ENCODE data around the gene ABTB2.

The ABTB2 gene

GRCh38 chr11:34260072-34260575 is 97.7 kb downstream of the ABTB2 start:
- H3K4me2 ChIP-seq (ENCODE audit: insufficient read depth, low read length) = no peak overlapping the region
- no peak overlapping the region for H3K9ac ChIP-seq (ENCODE audit: low read depth, low read length)
- no peaks in the 10 kb centered on the region for H3K4me1 ChIP-seq (ENCODE audit: insufficient read depth, low read length)

DNA sequence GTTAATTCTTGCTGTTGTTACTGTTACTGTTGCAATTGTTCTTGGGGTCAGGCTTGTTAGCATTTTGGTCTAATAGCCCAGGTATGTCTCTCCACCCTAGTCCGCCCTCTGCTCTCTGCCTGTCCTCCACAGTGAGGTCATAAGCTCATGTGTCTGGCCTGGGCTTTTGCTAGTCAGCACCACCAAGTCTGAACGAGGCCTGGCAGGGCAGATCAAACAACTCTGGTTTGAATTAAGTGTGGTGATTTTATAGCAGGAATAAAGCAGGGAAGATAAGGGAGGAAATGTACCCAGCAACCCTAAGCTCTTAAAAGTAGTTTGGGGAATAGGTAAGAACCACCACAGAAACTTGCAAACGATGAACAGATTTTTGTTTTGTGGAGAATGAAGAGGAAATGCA is 98.7 kb downstream of the ABTB2 start:
- Histone ChIP-seq H3K9ac (ENCODE audit: low read depth, low read length) (no peak overlapping the region), H3K4me2 (ENCODE audit: insufficient read depth, low read length) (no peak overlapping the region), H3K4me1 (ENCODE audit: insufficient read depth, low read length) (no peaks in the 10 kb centered on the region), H3K4me3 (ENCODE audit: low read depth in 1 of 2, low read length in 2 of 2) (no peak overlapping the region), H4K20me1 (ENCODE audit: insufficient read depth, low read length) (0 out of 2 replicates have a peak, but pooled peaks cover 3% of the 10 kb centered on the region), H3K36me3 (ENCODE audit: insufficient read depth, low read length) (no peaks in the 10 kb centered on the region), H3K27ac (ENCODE audit: low read length) (no peak overlapping the region), H3K9me3 (ENCODE audit: insufficient read depth, low read length, severe bottlenecking) (no peaks in the 10 kb centered on the region), H2AFZ (ENCODE audit: low read depth, low read length) (no peak overlapping the region), H3K79me2 (ENCODE audit: insufficient read depth, low read length) (no peaks in the 10 kb centered on the region), H3K27me3 (ENCODE audit: insufficient read depth, low read length, poor library complexity) (peaks cover 35% of the 10 kb centered on the region)
- ATAC-seq (ENCODE audit: insufficient read depth, low read depth) (no peak), DNase-seq (no peak)
- TF ChIP-seq EZH2 (IDR thresholded peaks at IDR 0.05; ENCODE audit: borderline replicate concordance, low read depth, low read length, severe bottlenecking) = no peak
- TF ChIP-seq, protein P1, sequence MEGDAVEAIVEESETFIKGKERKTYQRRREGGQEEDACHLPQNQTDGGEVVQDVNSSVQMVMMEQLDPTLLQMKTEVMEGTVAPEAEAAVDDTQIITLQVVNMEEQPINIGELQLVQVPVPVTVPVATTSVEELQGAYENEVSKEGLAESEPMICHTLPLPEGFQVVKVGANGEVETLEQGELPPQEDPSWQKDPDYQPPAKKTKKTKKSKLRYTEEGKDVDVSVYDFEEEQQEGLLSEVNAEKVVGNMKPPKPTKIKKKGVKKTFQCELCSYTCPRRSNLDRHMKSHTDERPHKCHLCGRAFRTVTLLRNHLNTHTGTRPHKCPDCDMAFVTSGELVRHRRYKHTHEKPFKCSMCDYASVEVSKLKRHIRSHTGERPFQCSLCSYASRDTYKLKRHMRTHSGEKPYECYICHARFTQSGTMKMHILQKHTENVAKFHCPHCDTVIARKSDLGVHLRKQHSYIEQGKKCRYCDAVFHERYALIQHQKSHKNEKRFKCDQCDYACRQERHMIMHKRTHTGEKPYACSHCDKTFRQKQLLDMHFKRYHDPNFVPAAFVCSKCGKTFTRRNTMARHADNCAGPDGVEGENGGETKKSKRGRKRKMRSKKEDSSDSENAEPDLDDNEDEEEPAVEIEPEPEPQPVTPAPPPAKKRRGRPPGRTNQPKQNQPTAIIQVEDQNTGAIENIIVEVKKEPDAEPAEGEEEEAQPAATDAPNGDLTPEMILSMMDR (IDR thresholded peaks at IDR 0.05; ENCODE audit: borderline replicate concordance, extremely low read depth, low read length, poor library complexity, severe bottlenecking) = no peak

More at GRCh38 chr11:34260072-34260575, 97.7 kb downstream of the ABTB2 start:
- DNase-seq (no peak), ATAC-seq (ENCODE audit: insufficient read depth, low read depth) (no peak)
- Histone ChIP-seq H4K20me1 (ENCODE audit: insufficient read depth, low read length) (0 out of 2 replicates have a peak, but pooled peaks cover 3% of the 10 kb centered on the region), H3K79me2 (ENCODE audit: insufficient read depth, low read length) (no peaks in the 10 kb centered on the region), H3K36me3 (ENCODE audit: insufficient read depth, low read length) (no peaks in the 10 kb centered on the region), H3K27ac (ENCODE audit: low read length) (no peak overlapping the region), H2AFZ (ENCODE audit: low read depth, low read length) (no peak overlapping the region), H3K27me3 (ENCODE audit: insufficient read depth, low read length, poor library complexity) (peaks cover 34% of the 10 kb centered on the region), H3K4me3 (ENCODE audit: low read depth in 1 of 2, low read length in 2 of 2) (no peak overlapping the region), H3K9me3 (ENCODE audit: insufficient read depth, low read length, severe bottlenecking) (no peaks in the 10 kb centered on the region)
- TF ChIP-seq EZH2 (IDR thresholded peaks at IDR 0.05; ENCODE audit: borderline replicate concordance, low read depth, low read length, severe bottlenecking) = no peak
- TF ChIP-seq, protein P1 (IDR thresholded peaks at IDR 0.05; ENCODE audit: borderline replicate concordance, extremely low read depth, low read length, poor library complexity, severe bottlenecking) = no peak

DNA sequence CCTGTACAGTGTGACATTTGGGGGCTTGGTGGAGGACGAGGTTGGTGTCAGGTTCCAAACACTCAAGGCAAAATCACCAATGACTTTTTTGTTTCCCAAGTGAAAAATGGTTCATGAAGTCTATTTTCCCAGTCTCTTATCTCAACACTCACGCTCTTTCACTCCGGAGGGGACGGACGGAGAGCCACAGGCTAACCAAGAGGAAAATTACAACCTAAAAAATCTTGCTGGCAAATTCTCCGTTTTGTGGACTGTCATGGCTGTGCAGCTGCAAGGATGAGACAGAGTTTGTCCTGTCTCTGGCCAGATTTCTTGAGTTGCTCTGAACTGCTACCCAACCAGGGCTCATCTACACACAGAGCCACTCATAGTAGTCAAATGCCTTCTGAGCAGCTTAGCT is 101.2 kb downstream of the ABTB2 start:
- no peak overlapping the region for H3K4me2 ChIP-seq (ENCODE audit: insufficient read depth, low read length)
- no peak overlapping the region for H3K9ac ChIP-seq (ENCODE audit: low read depth, low read length)
- TF ChIP-seq EZH2 (IDR thresholded peaks at IDR 0.05; ENCODE audit: borderline replicate concordance, low read depth, low read length, severe bottlenecking) = no peak
- TF ChIP-seq, protein P1 (IDR thresholded peaks at IDR 0.05; ENCODE audit: borderline replicate concordance, extremely low read depth, low read length, poor library complexity, severe bottlenecking) = no peak
- H4K20me1 ChIP-seq (ENCODE audit: insufficient read depth, low read length) = peaks cover 14% of the 10 kb centered on the region; the same call in 1 of the 2 replicates
- ATAC-seq (ENCODE audit: insufficient read depth, low read depth) (no peak), DNase-seq (no peak)
- no peaks in the 10 kb centered on the region for H3K79me2 ChIP-seq (ENCODE audit: insufficient read depth, low read length)
- H3K4me1 ChIP-seq (ENCODE audit: insufficient read depth, low read length) = no peaks in the 10 kb centered on the region
- H3K9me3 ChIP-seq (ENCODE audit: insufficient read depth, low read length, severe bottlenecking) = no peaks in the 10 kb centered on the region
- peaks cover 36% of the 10 kb centered on the region for H3K27me3 ChIP-seq (ENCODE audit: insufficient read depth, low read length, poor library complexity)
- no peaks in the 10 kb centered on the region for H3K36me3 ChIP-seq (ENCODE audit: insufficient read depth, low read length)
- H2AFZ ChIP-seq (ENCODE audit: low read depth, low read length) = no peak overlapping the region
- no peak overlapping the region for H3K27ac ChIP-seq (ENCODE audit: low read length)
- no peak overlapping the region for H3K4me3 ChIP-seq (ENCODE audit: low read depth in 1 of 2, low read length in 2 of 2)

Data from DND-41 (cell line).